K562 (cell line): Measurements from ENCODE around the gene ADD3. TPM values are rescaled to one million over a fixed set of nuclear protein-coding genes. Genes with fewer than 3 reads are reported as not detected.

ENCODE experiments used
- ATAC-seq: fragments of 200-7000 bp; cut with Tn5 transposase; 3 replicates; pipeline ENCODE4 v1.9.1; 2020; ENCODE audit warnings: moderate library complexity
- BruUV-seq: library from RNA; stranded (reverse); fragments of 400-500 nt; replicated peaks from 2 replicates; lab custom pipeline; 2021; lab: Mats Ljungman, UMichigan
- CTCF ChIA-PET: fragments of 300-600 bp; formaldehyde crosslinking; extraction: SDS; loops from one replicate; lab custom pipeline; 2021; ENCODE audit warnings: low intra/inter-chr PET ratio; lab: Yijun Ruan, JAX
- POLR2A ChIA-PET: fragments of 300-600, 350-650 bp; sonication (Branson Sonifier 250); formaldehyde crosslinking; extraction: SDS; loops from one replicate; lab custom pipeline; 2021; ENCODE audit warnings: antibody characterized with exemption, inconsistent platforms; lab: Yijun Ruan, JAX
- DNase-seq, 4 experiments: peaks; one replicate each; pipeline versions ENCODE4 v3.0.0 to v3.0.0-alpha.2; 2011 to 2018; ENCODE audit warnings: low spot score in 3 of 4, mixed read lengths in 3 of 4; ENCODE audit errors: extremely low read depth in 1 of 4
- FAIRE-seq: peaks from 2 replicates; lab custom pipeline; 2011; peaks lifted over from hg19 to GRCh38; lab: Jason Lieb, UNC
- H2AFZ ChIP-seq: 2 replicates; pipeline ENCODE4 v1.6.0; 2011; ENCODE audit warnings: low read depth, low read length, control low read depth, inconsistent platforms
- H3K27ac ChIP-seq: fragments of 200-600 bp; 3 replicates; pipeline ENCODE4 v1.8.0; 2011; ENCODE audit warnings: low read depth, mild to moderate bottlenecking, control low read depth, inconsistent platforms, low read length, moderate library complexity, mixed read lengths; ENCODE audit errors: extremely low read depth
- H3K27me3 ChIP-seq, 2 experiments: fragments of 300-600 bp in 1 of 2; 2 replicates in 1 of 2; 3 replicates in 1 of 2; pipeline versions ENCODE4 v1.6.0 to v1.8.0; 2011; ENCODE audit warnings: inconsistent platforms in 2 of 2, low read length in 2 of 2, mild to moderate bottlenecking in 1 of 2, mixed read lengths in 1 of 2, moderate library complexity in 1 of 2; ENCODE audit not compliant: control insufficient read depth in 2 of 2, insufficient read depth in 2 of 2
- H3K36me3 ChIP-seq: fragments of 300-600 bp; 3 replicates; pipeline ENCODE4 v1.8.0; 2011; ENCODE audit warnings: mild to moderate bottlenecking, low read length, inconsistent platforms; ENCODE audit not compliant: control insufficient read depth, insufficient read depth
- H3K4me1 ChIP-seq, 2 experiments: fragments of 200-600 bp in 1 of 2; replicated peaks in 1 of 2; 2 replicates in 1 of 2; 3 replicates in 1 of 2; pipeline versions ENCODE4 v1.5.1 to v1.8.0; 2011; ENCODE audit warnings: inconsistent platforms in 2 of 2, low read length in 2 of 2, mild to moderate bottlenecking in 1 of 2, mixed read lengths in 1 of 2, moderate library complexity in 1 of 2; ENCODE audit not compliant: control insufficient read depth in 2 of 2, insufficient read depth in 2 of 2
- H3K4me2 ChIP-seq: 2 replicates; pipeline ENCODE4 v1.6.1; 2011; ENCODE audit warnings: low read length, control low read depth, inconsistent platforms, mixed read lengths; ENCODE audit not compliant: insufficient read depth
- H3K4me3 ChIP-seq: fragments of 200-600 bp; sonication (generic), shearing (Covaris generic); 2 replicates; pipeline ENCODE4 v1.5.1; 2016; ENCODE audit warnings: control low read depth, inconsistent platforms
- H3K79me2 ChIP-seq: fragments of 200-600 bp; 3 replicates; pipeline ENCODE4 v1.8.0; 2011; ENCODE audit warnings: low read length, inconsistent platforms; ENCODE audit not compliant: control insufficient read depth, insufficient read depth
- H3K9ac ChIP-seq, 2 experiments: 2 replicates each; pipeline versions ENCODE4 v1.6.0 to v1.6.1; 2011; ENCODE audit warnings: low read depth in 2 of 2, low read length in 2 of 2, control low read depth in 1 of 2, inconsistent platforms in 1 of 2, mild to moderate bottlenecking in 1 of 2, mixed read lengths in 1 of 2; ENCODE audit not compliant: insufficient read depth in 1 of 2
- H3K9me1 ChIP-seq: one replicate; pipeline ENCODE4 v1.6.0; 2011; ENCODE audit warnings: inconsistent platforms, mild to moderate bottlenecking, low read length, moderate library complexity; ENCODE audit not compliant: control insufficient read depth, insufficient read depth
- H3K9me3 ChIP-seq: replicated peaks from 2 replicates; pipeline ENCODE4 v1.5.1; 2011; ENCODE audit warnings: low read depth, low read length, inconsistent platforms; ENCODE audit not compliant: control insufficient read depth, insufficient read depth
- H4K20me1 ChIP-seq: replicated peaks from 2 replicates; pipeline ENCODE4 v1.6.1; 2011; ENCODE audit warnings: low read length, inconsistent platforms, mixed read lengths; ENCODE audit not compliant: control insufficient read depth, insufficient read depth
- CREB3 ChIP-seq: fragments of 450-650 bp; conservative IDR thresholded peaks from 2 replicates; pipeline ENCODE4 v1.6.1; 2016; ENCODE audit warnings: missing genetic modification characterization, low read depth, mild to moderate bottlenecking, missing compliant biosample characterization, moderate library complexity
- KAT8 ChIP-seq: fragments of 450-650 bp; IDR thresholded peaks from 2 replicates; pipeline ENCODE4 v1.6.1; 2016; ENCODE audit warnings: low read depth, mild to moderate bottlenecking
- OTX1 ChIP-seq: fragments of 450-650 bp; formaldehyde crosslinking; IDR thresholded peaks from 2 replicates; pipeline ENCODE4 v1.4.0; 2022; ENCODE audit warnings: mild to moderate bottlenecking
- WGBS: fragments of 100-300 bp; shearing (Covaris generic); methylation state at CpG from one replicate; pipeline ENCODE4 v1.1.6; 2016; ENCODE audit warnings: low coverage, mixed read lengths; ENCODE audit not compliant: insufficient coverage; ENCODE audit errors: missing lambda C conversion rate; 5-methylcytosine and 5-hydroxymethylcytosine counted together
- in situ Hi-C: fragments of 300-500 bp; cut with MboI; formaldehyde crosslinking; loops from 4 replicates; pipeline ENCODE4 v1.15.0; 2018; ENCODE audit warnings: inconsistent platforms, mixed read lengths
- intact Hi-C: fragments of 100-400 bp; cut with micrococcal nuclease; formaldehyde crosslinking; loops from 2 replicates; pipeline ENCODE4 v1.14.2; 2022
- polyA plus RNA-seq, 8 experiments: library from polyadenylated mRNA; depleted of rRNA in 4 of 8; stranded (reverse) in 5 of 8; unstranded in 3 of 8; fragments of >200 nt; fragmentation: Nextera tagmentation in 2 of 8; fragmentation: Illumina TruSeq in 1 of 8; extraction: Ambion mirVana in 2 of 8; extraction: Trizol in 1 of 8; gene quantifications; 2 replicates each; pipeline versions ENCODE4 v1.2.1 to v1.2.3, GENCODE V29; 2011 to 2014; ENCODE audit warnings: inconsistent platforms in 1 of 8, missing spikeins in 1 of 8
- total RNA-seq, 7 experiments: library from RNA; depleted of rRNA in 6 of 7; stranded (reverse); fragments of >200 nt in 6 of 7; fragmentation: Illumina TruSeq in 2 of 7; extraction: Trizol in 2 of 7; gene quantifications; 2 replicates each; pipeline versions ENCODE4 v1.2.1 to v1.2.3, GENCODE V29; 2011 to 2021; ENCODE audit warnings: low replicate concordance in 1 of 7
- TF ChIP-seq, protein P1 (sequence below): sonication (generic); formaldehyde crosslinking; IDR thresholded peaks from 2 replicates; pipeline ENCODE4 v1.8.1; 2023; ENCODE audit warnings: mild to moderate bottlenecking, missing genetic modification reagents, moderate library complexity

The ADD3 gene
- total and polyA plus RNA-seq, 9 of the 15 experiments (the other 6 are each of a cell fraction or from before 2014, with no cell fraction given), result 13.2 to 125 (median 31.7) TPM

- H3K36me3 ChIP-seq, result no peaks in the 10 kb centered on the region
- FAIRE-seq (no peak), DNase-seq (no peak), ATAC-seq (no peak)
- in situ Hi-C loops (no loop called here), intact Hi-C loops (loop anchor here (10.0 kb wide), 1 partner anchor 55 kb away; no protein-coding TSS in a partner anchor)
- H4K20me1 ChIP-seq, result no peaks in the 10 kb centered on the region
- CTCF ChIA-PET, result no interaction called here
- no peaks in the 10 kb centered on the region for H3K9me3 ChIP-seq
- no peaks in the 10 kb centered on the region for H3K79me2 ChIP-seq
- no TSS peak for BruUV-seq
- H3K27me3 ChIP-seq, result no peaks in the 10 kb centered on the region
- POLR2A ChIA-PET, result no interaction called here
- H3K9me1 ChIP-seq, result no peaks in the 10 kb centered on the region
- no peak overlapping the region for H3K4me3 ChIP-seq
- no peak overlapping the region for H3K27ac ChIP-seq
- H2AFZ ChIP-seq, result no peak overlapping the region
- no peak for TF ChIP-seq KAT8
- no peak for TF ChIP-seq CREB3
- no peak for TF ChIP-seq OTX1 (CRISPR knock-in tag)
- TF ChIP-seq, protein P1, sequence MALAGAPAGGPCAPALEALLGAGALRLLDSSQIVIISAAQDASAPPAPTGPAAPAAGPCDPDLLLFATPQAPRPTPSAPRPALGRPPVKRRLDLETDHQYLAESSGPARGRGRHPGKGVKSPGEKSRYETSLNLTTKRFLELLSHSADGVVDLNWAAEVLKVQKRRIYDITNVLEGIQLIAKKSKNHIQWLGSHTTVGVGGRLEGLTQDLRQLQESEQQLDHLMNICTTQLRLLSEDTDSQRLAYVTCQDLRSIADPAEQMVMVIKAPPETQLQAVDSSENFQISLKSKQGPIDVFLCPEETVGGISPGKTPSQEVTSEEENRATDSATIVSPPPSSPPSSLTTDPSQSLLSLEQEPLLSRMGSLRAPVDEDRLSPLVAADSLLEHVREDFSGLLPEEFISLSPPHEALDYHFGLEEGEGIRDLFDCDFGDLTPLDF (CRISPR knock-in tag), result no peak
- no peak overlapping the region for H3K9ac ChIP-seq
- 56% methylated on average over 7 of the region's 8 CpGs for WGBS
- H3K4me2 ChIP-seq, result no peak overlapping the region
- H3K4me1 ChIP-seq, result no peaks in the 10 kb centered on the region
Observed at GRCh38 chr10:109959259-109960145, 48.3 kb upstream of the ADD3 start.
